Astrocyte (in vitro differentiated cells and primary cell): ENCODE measurements around the gene PLPP2.

Source experiments
- CTCF ChIP-seq: IDR thresholded peaks from 2 replicates; pipeline ENCODE4 v1.5.1; 2011; ENCODE audit warnings: low read depth, mild to moderate bottlenecking, inconsistent platforms, low read length, moderate library complexity; ENCODE audit not compliant: insufficient read depth
- EZH2 ChIP-seq: IDR thresholded peaks from 2 replicates; pipeline ENCODE4 v1.6.1; 2012; ENCODE audit warnings: mild to moderate bottlenecking, low read length, inconsistent platforms; ENCODE audit not compliant: insufficient read depth

GRCh38 chr19:245457-245856 is 45.7 kb downstream of the PLPP2 start:
- TF ChIP-seq EZH2: no peak
- TF ChIP-seq CTCF: no peak
